Activated naive CD8-positive, alpha-beta T cell treated with anti-CD3 and anti-CD28 coated beads for 36 hours (primary cell): ENCODE measurements around the gene ITGB2. TPM values are rescaled to one million over a fixed set of nuclear protein-coding genes. Genes with fewer than 3 reads are reported as not detected.
A peak's percentile ranks its signal among the peaks of the same experiment; 100 is the strongest.
"Not testable (repeated sequence)": the region's sequence is repeated elsewhere in the genome, so short reads cannot be mapped to it uniquely, and the experiment has no call there.

Experiments
- DNase-seq: peaks from one replicate; pipeline ENCODE4 v3.0.0; 2021
- H3K27ac Mint-ChIP-seq: one replicate; pipeline ENCODE4 v1.8.0; 2022; ENCODE audit warnings: mild to moderate bottlenecking, moderate library complexity, mixed read lengths
- H3K27me3 Mint-ChIP-seq: one replicate; pipeline ENCODE4 v1.8.0; 2022; ENCODE audit warnings: mild to moderate bottlenecking, mixed read lengths
- H3K36me3 Mint-ChIP-seq: one replicate; pipeline ENCODE4 v1.8.0; 2021; ENCODE audit warnings: mild to moderate bottlenecking, mixed read lengths
- H3K4me1 Mint-ChIP-seq: one replicate; pipeline ENCODE4 v1.8.0; 2021; ENCODE audit warnings: mixed read lengths
- H3K4me3 Mint-ChIP-seq: one replicate; pipeline ENCODE4 v1.8.0; 2022; ENCODE audit warnings: mild to moderate bottlenecking, moderate library complexity, mixed read lengths
- H3K9me3 Mint-ChIP-seq: one replicate; pipeline ENCODE4 v1.8.0; 2022; ENCODE audit warnings: mixed read lengths
- total RNA-seq, 2 experiments: library from RNA; stranded (reverse); gene quantifications; one replicate each; pipeline ENCODE4 v1.2.3, GENCODE V29; 2021

The ITGB2 gene
- total RNA-seq, 2 experiments from 2014 or later = 223 to 234 TPM

- Mint-ChIP-seq H3K27ac (peak overlapping the region; percentile 85), H3K4me3 (peak overlapping the region; percentile 84), H3K4me1 (peaks cover 79% of the 10 kb centered on the region), H3K27me3 (no peaks in the 10 kb centered on the region), H3K9me3 (no peaks in the 10 kb centered on the region), H3K36me3 (peaks cover 24% of the 10 kb centered on the region)
- DNase-seq = no peak
Observed at GRCh38 chr21:44913425-44914175, 7.1 kb downstream of the ITGB2 start.

GRCh38 chr21:44912506-44913412, 7.9 kb downstream of the ITGB2 start:
- not testable (repeated sequence) for DNase-seq, H3K9me3 Mint-ChIP-seq, H3K27me3 Mint-ChIP-seq
- Mint-ChIP-seq H3K36me3 (peaks cover 25% of the 10 kb centered on the region), H3K27ac (peak overlapping the region; percentile 85), H3K4me1 (peaks cover 80% of the 10 kb centered on the region), H3K4me3 (peak overlapping the region; percentile 84)

- Mint-ChIP-seq H3K4me1 (peaks cover 77% of the 10 kb centered on the region), H3K9me3 (no peaks in the 10 kb centered on the region), H3K36me3 (peaks cover 23% of the 10 kb centered on the region), H3K4me3 (peak overlapping the region; percentile 38), H3K27ac (peak overlapping the region; percentile 77), H3K27me3 (no peaks in the 10 kb centered on the region)
- no peak for DNase-seq
Observed at GRCh38 chr21:44912158-44912473, 8.6 kb downstream of the ITGB2 start.

DNA sequence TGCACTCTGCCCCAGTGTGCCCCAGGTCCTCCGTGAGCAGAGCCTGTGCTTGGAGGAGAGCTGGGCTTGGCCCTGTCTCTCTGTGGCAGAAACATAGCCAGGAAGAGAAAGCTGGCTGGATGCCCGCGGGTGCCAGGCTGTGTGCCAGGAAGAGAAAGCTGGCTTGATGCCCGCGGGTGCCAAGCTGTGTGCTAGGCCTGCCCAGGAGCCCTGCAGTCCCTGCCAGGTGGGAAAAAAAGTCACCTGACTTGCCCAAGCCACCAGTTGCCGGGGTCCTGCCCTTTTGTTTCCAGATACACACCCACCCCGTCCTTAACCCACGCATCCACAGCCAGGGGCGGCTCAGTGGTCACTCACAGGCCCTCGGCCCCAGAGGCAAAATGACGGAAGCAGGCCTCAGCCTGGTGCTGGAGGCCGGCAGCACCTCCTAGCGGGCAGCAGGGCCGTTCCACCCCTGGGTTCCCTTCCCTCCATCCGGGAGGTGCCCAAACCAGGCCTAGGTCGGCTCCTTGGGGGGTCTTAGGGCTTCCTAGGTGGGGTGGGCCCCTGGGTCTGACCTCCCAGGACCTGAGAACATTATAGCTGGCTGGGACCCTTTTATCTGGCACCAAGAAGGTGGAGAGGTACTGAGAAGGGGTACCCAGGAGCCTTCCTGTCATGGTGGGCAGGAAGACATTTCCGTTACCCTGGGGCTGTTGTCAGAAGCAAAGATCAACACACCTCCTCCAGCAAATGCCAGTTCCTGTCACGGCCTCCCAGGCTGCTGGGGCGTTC, 9.1 kb downstream of the ITGB2 start:
- Mint-ChIP-seq H3K27me3 (no peaks in the 10 kb centered on the region), H3K4me3 (peak overlapping the region; percentile 38), H3K36me3 (peaks cover 21% of the 10 kb centered on the region), H3K27ac (peak overlapping the region; percentile 77), H3K9me3 (no peaks in the 10 kb centered on the region), H3K4me1 (peaks cover 71% of the 10 kb centered on the region)
- peak; percentile 70 for DNase-seq

DNA sequence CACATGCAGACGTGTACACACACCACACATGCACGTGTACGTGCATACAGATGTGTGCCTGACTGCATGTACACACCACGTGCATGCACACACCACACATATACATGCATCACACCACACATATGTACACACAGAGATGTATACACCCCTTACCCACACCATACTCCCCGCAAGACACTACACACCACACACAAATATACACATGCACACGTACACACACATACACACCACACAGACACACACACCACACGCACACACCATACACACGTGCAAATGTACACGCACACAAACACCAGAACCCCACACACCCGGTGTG, 9.7 kb downstream of the ITGB2 start:
- Mint-ChIP-seq H3K9me3 (no peaks in the 10 kb centered on the region), H3K27me3 (no peaks in the 10 kb centered on the region), H3K36me3 (peaks cover 26% of the 10 kb centered on the region), H3K27ac (peak overlapping the region; percentile 77), H3K4me1 (peaks cover 67% of the 10 kb centered on the region), H3K4me3 (peak overlapping the region; percentile 38)
- DNase-seq = no peak

DNA sequence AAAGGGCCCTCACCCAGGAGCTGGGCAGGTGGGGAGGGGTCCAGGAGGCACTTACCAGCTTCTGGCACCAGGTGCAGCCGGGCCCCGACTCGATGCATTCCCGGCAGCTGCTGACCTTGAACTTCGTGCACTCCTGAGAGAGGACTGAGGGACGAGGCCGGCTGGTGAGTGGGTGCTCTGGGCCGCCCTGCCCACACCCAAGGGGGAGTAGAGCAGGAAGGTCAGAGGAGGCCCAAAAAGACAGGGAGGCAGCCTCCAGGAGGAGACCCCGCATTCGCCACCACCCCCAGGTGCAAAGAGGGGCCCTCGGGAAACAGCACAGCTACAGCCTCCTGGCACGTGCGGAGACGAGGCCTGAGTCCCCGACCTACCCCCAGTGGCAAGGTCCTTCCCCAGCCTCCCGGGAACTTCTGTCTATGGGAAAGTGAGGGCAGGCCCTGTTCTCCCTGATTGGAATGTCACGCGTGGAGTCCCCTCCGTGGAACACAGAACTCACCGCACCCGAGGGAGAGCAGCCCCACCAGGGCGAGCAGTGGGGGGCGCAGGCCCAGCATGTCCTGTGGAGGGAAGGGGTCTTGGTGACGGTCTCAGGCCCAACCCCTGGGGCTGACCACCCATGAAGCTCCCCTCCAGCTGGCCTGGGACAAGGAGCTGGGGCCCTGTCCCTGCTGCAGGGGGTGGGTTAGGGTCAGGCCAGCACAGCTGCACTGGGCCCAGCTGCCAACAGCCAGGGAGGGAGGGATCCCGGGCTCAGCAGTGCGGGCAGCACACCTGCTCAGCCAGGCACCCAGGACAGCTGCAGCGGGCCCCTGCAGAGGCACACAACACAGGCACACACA, 10.3 kb downstream of the ITGB2 start:
- Mint-ChIP-seq H3K9me3 (no peaks in the 10 kb centered on the region), H3K27me3 (no peaks in the 10 kb centered on the region), H3K27ac (peak overlapping the region; percentile 77), H3K4me3 (peak overlapping the region; percentile 38), H3K4me1 (peaks cover 63% of the 10 kb centered on the region), H3K36me3 (peaks cover 25% of the 10 kb centered on the region)
- no peak for DNase-seq

- no peak for DNase-seq
- H3K9me3 Mint-ChIP-seq = no peaks in the 10 kb centered on the region
- no peaks in the 10 kb centered on the region for H3K27me3 Mint-ChIP-seq
- peaks cover 57% of the 10 kb centered on the region for H3K4me1 Mint-ChIP-seq
- H3K36me3 Mint-ChIP-seq = peaks cover 22% of the 10 kb centered on the region
- no peak overlapping the region for H3K4me3 Mint-ChIP-seq
- H3K27ac Mint-ChIP-seq = peak overlapping the region; percentile 63
Observed at GRCh38 chr21:44909719-44910118, 11.0 kb downstream of the ITGB2 start.

DNA sequence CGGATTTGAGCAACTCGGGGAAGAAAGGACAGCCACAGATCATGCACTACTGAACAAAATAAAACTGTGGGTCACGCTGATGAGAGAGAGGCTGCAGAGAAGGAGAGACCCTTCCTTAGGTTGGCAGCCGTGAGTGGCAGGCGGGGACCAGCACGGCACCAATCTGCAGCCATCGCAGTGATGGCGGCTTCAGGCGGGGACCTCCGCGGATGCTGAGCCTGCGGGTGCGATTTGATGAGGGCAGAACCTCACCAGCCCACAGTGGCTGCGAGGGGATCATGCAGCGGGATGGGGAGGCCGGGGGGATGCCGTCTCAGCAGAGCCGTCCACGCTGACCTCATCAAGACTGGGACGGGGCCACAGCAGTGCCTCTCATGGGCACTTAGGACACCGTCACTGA, 11.8 kb downstream of the ITGB2 start:
- H3K27me3 Mint-ChIP-seq = no peaks in the 10 kb centered on the region
- H3K27ac Mint-ChIP-seq = peak overlapping the region; percentile 68
- no peaks in the 10 kb centered on the region for H3K9me3 Mint-ChIP-seq
- no peak for DNase-seq
- no peak overlapping the region for H3K4me3 Mint-ChIP-seq
- peaks cover 28% of the 10 kb centered on the region for H3K36me3 Mint-ChIP-seq
- H3K4me1 Mint-ChIP-seq = peaks cover 49% of the 10 kb centered on the region

DNA sequence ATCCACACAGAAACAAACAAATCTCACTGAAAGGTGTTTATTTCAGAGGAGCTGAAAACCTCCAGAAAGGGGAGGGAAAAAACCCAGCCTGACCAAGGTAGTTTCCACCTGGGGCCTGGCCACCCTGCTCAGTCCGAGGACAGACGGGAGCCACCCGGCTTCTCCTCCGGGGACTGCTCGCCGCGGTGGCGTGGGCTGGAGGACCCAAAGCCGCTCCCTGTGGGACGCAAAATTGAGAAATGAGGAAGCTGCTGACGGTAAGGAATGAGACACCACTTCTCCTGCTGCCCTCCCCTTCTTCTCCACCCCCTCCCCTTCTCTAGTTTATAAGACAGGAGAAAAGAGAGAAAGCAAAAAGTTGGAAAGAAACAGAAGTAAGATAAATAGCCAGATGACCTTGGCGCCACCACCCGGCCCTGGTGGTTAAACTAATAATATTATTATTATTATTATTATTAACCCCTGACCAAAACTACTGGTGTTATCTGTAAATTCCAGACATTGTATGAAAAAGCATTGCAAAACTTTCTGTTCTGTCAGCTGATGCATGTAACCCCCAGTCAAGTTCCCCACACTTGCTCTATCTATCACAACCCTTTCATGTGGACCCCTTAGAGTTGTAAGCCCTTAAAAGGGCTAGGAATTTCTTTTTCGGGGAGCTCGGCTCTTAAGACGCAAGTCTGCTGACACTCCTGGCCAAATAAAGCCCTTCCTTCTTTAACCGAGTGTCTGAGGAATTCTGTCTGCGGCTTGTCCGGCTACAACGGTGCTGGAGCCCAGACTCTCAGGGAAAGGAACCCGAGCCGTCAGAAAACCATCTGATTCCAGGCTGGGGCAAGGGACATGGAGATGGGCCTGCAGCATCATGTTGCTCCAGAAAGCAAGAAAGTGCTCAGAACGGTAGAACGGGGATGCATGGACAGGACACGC, 12.5 kb downstream of the ITGB2 start:
- H3K9me3 Mint-ChIP-seq = no peaks in the 10 kb centered on the region
- peak overlapping the region; percentile 79 for H3K27ac Mint-ChIP-seq
- no peaks in the 10 kb centered on the region for H3K27me3 Mint-ChIP-seq
- DNase-seq = no peak
- peaks cover 47% of the 10 kb centered on the region for H3K4me1 Mint-ChIP-seq
- H3K36me3 Mint-ChIP-seq = peaks cover 32% of the 10 kb centered on the region
- H3K4me3 Mint-ChIP-seq = no peak overlapping the region

- Mint-ChIP-seq H3K36me3 (peaks cover 40% of the 10 kb centered on the region), H3K9me3 (no peaks in the 10 kb centered on the region), H3K27ac (peak overlapping the region; percentile 79), H3K4me3 (peak overlapping the region; percentile 9), H3K27me3 (no peaks in the 10 kb centered on the region), H3K4me1 (peaks cover 42% of the 10 kb centered on the region)
- DNase-seq = no peak
Observed at GRCh38 chr21:44907225-44907965, 13.3 kb downstream of the ITGB2 start.

DNA sequence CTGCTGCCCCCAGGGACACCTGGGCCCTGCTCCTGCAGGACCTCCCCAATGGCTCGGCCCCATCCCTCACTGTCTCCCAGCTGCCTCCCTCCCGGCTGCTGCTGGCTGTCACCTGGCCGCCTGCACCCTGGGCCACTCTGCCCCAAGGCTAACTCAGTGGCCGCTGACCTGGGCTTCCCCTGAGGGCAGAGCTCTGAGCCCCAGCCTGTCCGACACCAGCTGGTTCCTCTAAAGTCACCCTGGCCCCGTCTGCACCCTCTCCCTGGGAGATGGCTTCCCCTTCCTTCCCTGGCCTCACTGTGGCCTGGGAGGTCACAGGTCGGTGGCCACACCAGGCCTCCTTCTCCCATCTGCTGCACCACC, 15.0 kb downstream of the ITGB2 start:
- no peaks in the 10 kb centered on the region for H3K9me3 Mint-ChIP-seq
- H3K36me3 Mint-ChIP-seq = peaks cover 48% of the 10 kb centered on the region
- DNase-seq = no peak
- H3K27ac Mint-ChIP-seq = peak overlapping the region; percentile 29
- H3K27me3 Mint-ChIP-seq = no peaks in the 10 kb centered on the region
- H3K4me3 Mint-ChIP-seq = no peak overlapping the region
- peaks cover 27% of the 10 kb centered on the region for H3K4me1 Mint-ChIP-seq

- Mint-ChIP-seq H3K36me3 (peaks cover 49% of the 10 kb centered on the region), H3K27ac (no peak overlapping the region), H3K9me3 (no peaks in the 10 kb centered on the region), H3K4me3 (no peak overlapping the region), H3K4me1 (peaks cover 23% of the 10 kb centered on the region), H3K27me3 (no peaks in the 10 kb centered on the region)
- DNase-seq = no peak
Observed at GRCh38 chr21:44905016-44905727, 15.5 kb downstream of the ITGB2 start.
